NAMALWA (cell line): ENCODE measurements around the gene TEX12.
"Not testable (repeated sequence)": the region's sequence is repeated elsewhere in the genome, so short reads cannot be mapped to it uniquely, and the experiment has no call there.

Source experiments
- DNase-seq: peaks from one replicate; pipeline ENCODE4 v3.0.0-alpha.2; 2015; ENCODE audit warnings: low spot score

Gene TEX12

DNA sequence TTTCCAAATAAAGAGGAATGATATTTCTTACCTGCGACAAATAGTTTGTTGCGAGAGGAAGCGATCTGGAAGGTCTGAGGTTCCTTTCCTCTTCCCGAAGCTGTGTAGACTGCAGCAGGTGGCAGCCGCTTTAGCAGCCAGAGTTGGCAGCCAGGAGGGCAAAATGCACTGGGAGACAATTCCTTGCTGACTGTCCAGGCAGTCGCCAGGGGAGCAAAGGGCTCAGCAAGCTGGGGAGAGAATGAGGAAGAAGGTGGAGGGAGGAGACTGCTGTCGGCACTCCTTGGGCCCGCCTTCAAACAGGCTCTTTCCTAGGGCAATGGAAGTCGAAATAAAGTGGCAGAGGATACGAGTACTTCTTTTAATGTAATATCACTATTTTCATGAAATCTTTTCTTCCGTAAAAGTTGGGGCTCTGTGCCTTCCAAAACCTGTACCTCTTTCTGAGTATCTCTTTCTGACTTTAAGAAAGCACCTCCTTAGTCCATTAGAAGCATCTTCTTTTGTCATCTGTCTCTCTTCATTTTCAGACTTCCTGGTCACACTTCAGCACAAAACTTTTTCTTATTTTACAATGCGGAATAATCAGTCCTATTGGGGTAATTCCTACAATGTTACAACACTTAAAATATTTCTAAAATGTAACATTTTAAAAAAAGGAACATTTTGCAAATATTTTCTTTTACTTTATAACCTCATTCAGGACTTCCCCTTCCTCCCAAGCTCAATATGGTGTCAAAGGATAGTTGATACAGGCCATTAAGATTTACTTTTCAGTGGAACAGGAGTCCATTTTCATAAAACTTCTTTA, 3.1 kb upstream of the TEX12 start, which contains the start of gene IL18:
IL18 (minus strand) TSS at position 220 of the 811 bp plus-strand sequence. CDS start 9,041 bp downstream, outside the sequence.
- no peak for DNase-seq

DNA sequence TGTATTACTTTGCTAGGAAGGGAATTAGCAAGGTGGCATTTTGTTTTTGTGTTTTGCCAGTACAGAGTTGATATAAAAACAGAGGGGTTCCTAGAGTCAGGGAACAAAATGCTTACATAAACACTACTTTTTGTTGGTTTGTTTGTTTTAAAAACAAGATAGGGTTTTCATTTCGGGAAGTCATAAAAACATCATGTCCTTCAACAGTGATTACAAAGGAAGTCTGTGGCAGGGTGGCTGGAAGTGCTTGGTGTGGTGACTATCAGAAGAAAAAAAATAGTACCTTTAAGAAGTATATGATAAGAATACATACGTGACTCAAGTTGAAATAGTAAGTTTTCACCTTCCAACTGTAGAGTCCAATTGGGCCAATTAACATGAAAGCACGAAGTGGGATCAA, 2.1 kb upstream of the TEX12 start:
- DNase-seq = no peak

DNA sequence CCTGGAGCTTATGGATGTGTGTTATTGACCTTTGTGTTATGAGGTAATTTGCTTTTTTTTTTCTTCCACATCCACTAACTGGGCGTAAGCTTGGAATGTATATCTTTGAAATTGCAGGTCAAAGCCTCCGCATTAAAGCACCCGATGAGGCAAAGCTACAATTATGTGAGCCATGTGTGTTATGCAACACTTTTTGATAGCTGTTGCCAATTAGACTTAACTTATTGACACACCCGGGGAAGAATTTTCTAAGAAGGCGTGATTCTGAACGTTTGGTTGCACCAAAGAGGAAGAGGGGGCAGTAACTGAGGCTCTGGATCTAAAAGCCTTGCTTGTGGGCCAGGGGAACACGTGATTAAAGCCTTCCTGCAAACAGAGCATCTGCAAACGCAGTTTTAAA, 610 bp upstream of the TEX12 start:
- DNase-seq = no peak

DNA sequence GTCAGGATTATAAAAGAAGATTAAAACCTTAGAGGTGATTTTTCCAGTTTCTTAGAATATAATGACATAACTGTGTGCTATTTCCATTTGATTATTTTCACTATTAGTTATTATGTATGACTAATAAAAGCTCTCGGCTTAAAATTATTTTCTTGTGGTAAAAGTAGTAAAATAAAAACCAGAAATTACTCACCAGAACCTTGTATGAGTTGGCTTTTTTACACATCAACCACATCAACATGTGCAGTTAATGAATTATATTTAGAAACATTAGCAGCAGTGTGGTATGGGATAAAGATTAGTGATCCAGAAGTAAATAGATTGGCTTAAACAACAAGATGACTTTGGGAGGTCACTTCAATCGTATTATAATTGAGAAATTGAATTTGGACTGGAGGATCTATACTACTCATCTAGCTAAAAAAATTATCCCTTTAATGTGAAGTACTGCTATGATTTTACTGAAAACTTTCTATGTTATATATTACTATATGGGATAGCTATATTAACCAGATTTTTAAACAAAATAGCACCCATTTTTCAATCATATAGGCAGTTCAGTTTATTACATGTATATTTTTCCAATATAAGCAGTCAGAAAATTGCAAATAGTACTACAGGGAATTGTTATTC, 5.3 kb downstream of the TEX12 start:
- no peak for DNase-seq

DNA sequence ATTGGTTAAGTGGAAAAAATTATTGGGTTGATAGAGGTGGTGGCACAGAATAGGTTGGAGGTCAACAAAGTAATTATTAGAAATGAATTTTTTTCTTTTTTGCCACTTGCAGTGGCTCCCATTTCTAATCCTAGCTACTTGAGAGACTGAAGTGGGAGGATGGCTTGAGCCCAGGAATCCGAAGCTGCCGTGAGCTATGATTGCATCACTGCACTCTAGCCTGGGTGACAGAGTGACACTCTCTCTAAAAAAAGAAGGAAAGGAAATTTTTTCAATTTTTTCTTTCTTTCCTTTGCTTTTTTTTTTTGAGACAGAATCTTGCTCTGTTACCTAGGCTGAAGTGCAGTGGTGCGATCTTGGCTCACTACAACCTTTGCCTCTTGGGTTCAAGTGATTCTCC, 6.0 kb downstream of the TEX12 start:
- no peak for DNase-seq

DNA sequence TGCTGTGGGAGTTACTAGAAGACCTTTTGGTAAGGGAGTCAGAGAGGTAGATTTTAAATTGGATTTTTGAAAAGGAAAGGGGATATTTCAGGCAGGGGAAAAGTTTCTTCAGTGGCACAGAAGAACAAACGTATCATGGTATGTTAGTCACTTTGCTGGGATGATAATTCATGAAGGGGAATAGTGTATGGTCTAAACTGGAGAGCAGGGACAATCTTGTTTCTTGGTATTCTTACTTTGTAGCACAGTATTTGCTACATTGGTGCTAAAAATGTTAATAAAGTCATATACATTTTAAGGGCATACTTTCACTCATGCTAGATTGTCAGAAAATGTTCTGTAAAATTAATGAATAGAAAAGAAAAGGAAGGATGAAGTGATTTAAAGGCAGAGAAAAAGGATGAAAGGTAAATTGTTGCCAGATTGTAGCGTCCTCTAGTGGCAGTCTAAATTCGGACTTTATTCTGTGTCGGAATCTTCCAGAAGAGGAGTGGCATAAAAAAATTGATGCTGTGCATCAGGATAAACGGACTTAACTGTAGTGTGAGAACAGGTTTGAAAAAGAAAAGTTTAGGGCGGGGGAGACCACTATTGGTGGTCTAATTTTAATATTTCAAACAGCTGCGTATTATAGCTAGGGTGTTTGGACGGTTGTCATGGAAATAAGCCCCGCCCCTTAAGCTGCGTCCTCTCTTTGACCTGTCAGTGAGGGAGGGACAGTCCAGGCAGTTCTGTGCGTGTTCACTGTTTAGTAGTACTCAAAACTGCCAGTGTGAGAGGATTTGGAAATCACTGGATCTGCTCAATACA, 7.8 kb downstream of the TEX12 start, which contains the start of gene BCO2:
BCO2 (plus strand) TSS at position 724 of the 810 bp plus-strand sequence. CDS start 90 bp downstream, outside the sequence.
- peak; percentile 77 for DNase-seq

DNA sequence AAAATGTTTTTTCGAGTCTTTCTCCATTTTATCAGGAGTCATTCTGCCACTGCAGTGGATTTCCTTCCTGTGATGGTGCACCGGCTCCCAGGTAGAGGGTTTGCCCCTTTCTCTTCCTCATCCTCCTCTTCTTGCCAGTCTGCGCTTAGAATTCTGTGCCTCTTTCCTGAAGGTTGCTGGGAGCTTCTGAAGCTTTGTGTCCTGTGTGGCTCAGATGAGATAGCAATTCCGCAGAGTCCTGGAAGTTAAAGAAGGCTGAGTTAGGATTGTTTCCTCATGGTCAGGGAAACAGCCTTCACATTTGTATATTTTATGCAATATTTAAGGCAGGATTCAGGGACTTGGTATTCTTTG, 8.4 kb downstream of the TEX12 start:
- DNase-seq = no peak

DNA sequence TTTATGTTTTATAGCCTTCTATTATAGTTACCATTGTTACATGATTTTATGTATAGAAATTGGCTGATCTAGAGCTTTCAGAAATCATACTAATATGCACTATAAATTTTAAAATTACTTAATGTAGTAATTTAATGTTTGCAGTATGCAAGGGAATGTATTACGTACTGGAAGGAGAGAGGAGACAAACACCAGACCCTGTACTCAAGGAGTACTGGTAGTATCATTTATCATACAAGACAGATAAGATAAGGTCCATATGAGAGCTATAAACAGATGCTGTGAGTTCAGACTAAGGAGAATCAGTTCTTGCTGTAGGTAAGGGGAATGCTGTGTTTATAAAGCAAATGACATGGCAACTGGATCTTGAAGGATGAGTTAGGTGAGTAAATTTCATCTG, 8.9 kb downstream of the TEX12 start:
- no peak for DNase-seq

DNA sequence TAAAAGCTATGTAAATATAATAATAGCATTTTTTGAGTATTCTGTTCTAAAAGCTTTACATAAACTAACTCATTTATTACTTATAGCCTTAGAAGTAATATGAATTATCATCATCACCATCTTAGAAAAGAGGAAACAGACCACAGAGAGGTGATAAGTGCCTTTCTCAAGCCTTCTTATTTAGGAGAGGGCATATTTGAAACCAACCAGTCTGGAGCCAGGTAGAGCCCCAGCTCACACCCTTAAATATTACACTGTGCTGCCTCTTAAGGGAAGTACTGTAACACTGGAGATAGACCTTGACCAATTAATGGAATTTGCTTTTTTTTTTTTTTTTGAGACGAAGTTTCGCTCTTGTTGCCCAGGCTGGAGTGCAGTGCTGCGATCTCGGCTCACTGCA, 10.4 kb downstream of the TEX12 start:
- DNase-seq = no peak

DNA sequence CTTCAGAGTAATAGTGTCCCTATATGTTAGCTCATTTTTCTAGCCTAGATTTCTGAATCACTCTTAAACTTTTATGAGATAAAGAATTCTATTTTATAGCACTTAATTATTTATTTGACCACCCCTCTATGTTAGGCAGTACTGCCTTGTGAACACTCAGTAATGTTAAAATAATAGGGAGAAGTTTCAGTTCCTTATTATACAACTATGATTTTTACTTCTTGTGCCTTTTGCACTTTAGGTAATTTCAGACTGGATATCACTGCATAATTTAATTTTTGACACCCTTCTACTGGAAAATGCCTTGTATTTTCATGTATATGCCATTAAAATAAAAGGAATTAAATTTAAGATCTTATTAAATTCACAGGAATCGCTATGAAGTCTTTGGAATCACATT, 11.3 kb downstream of the TEX12 start:
- no peak for DNase-seq

DNA sequence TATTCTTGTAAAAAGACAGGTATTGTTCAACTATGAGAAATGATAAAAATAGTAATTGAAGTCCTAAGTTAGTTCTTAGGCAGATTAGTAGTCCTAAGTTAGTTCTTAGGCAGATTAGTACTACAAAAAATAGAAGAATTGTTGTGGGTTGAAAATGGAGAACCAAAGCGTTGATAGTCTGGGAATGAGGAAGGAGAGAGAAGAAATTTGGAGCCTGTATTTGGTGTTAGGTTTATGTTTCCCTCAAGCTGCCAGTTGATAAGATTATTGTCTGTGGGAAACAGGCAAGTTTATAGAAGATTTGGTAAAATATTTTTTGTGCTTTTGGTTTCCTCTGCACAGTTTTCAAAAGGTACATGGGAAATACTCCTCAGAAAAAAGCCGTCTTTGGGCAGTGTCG, 11.8 kb downstream of the TEX12 start:
- no peak for DNase-seq

DNA sequence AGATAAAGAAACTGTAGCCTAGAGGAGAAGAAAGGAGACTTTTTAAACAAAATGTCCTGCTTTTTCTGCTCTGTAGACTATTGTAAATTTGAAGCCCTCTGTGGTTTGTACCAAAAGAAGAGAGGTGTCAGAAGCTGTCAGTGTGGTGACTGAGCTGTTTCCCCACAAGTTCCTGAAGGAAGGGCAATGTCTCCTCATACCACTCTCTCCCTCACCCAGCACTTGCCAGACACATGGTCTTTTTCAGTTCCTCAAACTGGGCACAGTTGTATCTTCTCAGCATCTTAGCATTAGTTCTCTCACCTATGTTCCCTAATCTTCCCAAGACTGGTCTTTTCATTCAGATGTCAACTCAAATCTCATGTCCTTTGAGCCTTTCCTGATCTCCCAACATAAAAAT, 12.4 kb downstream of the TEX12 start:
- DNase-seq = peak; percentile 26

DNA sequence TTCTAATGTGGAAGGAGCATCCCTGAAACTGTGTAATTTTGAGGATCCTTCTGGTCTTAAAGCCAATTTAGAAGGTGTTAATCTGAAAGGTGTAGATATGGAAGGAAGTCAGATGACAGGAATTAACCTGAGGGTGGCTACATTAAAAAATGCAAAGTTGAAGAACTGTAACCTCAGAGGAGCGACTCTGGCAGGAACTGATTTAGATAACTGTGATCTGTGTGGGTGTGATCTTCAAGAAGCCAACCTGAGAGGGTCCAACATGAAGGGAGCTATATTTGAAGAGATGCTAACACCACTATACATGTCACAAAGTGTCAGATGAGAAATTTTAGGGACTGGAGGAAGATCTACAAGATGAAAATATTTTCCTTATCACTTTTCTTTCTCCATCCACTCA, 15.7 kb downstream of the TEX12 start:
- no peak for DNase-seq

DNA sequence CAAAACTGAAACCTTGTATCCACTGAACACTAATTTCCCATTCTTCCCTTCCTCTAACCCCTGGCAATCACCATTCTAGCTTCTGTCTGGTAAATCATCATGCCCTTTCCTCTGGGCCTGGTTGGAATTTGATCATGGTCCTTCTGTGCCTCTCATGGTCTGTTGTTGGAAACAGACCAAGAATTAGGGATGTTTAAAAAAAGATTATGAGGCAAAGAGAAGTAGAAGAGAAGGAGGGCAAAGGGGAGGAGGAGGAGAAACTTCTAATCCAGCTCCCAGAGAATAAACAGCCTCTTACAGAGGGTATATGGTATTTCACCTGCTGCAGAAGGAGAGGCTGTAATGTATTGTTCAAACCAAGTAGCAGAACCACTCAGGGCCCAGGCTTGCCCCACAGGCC, 18.7 kb downstream of the TEX12 start:
- no peak for DNase-seq

DNA sequence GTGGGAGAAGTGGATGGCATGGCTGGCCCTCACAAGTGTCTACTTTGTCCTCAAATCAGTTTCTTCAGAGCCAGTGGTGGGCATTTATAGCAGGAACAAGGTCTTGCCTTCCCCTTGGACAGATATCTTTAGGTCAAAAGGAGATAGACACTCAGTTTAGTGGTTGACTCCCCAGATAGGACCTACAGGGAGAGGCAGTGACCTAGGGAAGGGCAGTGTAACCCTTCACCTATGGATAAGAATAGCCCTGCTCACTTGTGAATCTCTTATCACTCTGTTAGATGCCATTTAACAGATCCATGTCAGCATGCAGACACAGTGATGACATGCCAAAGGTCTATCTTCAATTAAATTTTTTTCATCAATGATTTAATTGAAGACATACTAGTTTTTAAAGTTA, 19.1 kb downstream of the TEX12 start:
- no peak for DNase-seq

DNA sequence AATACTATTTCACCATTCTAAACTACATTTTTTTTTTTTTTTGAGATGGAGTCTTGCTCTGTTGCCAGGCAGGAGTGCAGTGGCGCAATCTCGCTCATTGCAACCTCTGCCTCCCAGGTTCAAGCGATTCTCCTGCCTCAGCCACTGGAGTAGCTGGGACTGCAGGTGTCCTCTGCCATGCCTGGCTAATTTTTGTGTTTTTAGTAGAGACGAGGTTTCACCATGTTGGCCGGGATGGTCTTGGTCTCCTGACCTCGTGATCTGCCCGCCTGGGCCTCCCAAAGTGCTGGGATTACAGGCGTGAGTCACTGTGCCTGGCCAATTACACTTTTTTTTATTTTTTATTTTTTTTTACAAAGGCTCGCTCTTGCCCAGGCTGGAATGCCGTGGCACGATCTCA, 27.9 kb downstream of the TEX12 start:
- not testable (repeated sequence) for DNase-seq

DNA sequence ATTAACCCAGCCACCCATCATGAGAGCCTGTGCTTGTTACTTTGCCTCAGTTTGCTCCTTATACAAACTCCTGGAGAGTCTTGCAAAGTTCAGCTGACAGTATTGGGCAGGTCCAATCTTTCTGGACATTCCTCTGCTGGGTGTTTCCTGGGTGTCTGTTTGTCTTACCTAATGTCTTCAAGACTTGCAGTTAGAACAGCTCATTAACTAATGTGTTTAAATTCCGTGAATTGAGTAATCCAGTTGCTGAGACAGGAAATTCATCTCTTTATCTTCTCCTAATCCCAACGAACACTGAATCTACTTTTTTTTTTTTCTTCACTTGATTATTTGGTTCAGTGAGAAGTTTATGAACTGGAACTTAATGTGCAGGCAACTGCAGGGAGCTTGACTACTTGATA, 28.8 kb downstream of the TEX12 start:
- no peak for DNase-seq

DNA sequence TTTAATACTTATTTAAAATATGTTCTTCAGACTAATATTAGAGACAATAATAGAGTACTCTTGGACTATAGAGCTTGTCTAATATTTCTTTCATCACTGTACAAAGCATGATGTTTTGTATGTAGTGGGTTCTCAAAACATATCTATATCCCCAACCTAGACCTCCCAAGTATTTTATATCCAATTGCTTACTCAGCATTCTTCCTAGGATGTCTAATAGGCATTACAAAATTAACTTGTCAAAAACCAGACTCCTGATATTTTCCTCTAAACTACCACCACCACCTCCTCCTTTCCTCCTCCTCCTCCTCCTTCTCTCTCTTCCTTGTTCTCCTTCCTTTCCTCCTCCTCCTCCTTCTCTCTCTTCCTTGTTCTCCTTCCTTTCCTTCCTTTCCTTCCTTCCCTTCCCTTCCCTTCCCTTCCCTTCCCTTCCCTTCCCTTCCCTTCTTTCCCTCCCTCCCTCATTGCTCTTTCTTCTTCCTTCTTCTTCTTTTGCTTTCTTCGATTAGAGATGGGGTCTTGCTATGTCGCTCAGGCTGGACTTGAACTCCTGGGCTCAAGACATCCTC, 29.4 kb downstream of the TEX12 start:
- no peak for DNase-seq

DNA sequence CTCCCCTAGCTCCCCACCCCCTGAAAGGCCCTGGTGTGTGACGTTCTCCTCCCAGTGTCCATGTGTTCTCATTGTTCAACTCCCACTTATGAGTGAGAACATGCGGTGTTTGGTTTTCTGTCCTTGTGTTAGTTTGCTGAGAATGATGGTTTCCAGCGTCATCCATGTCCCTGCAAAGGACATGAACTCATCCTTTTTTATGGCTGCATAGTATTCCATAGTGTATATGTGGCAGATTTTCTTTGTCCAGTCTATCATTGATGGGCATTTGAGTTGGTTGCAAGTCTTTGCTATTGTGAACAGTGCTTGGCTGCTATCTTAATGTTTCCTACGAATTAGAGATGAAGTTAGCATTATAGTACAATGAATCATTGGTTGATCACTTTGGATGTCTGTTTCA, 31.9 kb downstream of the TEX12 start:
- not testable (repeated sequence) for DNase-seq

DNA sequence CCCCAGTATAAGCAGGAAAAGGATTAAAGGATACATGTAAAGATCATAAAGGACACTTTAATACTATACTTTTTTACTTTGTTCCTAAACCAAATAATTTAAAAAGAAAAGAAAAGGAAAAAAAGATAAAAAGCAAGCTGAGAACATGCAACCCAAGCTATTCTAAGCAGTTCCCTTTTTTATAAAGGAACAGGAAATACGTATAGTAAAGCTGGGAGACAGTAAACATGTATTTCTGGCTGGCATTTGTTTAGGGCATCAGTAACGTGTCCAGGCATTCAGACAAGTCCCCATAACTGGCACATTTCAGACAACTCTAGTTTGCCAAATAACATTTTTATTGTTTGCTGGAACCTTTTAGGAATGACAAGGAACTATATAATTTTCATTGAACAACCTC, 33.1 kb downstream of the TEX12 start:
- DNase-seq = no peak

DNA sequence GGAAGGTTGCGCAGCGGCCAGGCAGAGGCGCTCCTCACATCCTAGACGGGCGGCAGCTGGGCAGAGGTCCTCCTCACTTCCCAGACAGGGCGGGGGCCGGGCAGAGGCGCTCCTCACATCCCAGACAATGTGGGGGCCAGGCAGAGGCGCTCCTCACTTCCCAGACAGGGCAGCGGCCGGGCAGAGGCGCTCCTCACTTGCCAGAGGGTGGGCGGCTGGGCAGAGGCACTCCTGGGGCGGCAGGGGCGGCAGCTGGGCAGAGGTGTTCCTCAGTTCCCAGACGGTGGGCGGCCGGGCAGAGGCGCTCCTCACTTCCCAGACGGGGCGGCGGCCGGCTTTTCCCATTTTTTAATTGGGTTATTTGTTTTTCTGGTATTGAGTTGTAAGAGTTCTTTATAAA, 38.9 kb downstream of the TEX12 start:
- no peak for DNase-seq

DNA sequence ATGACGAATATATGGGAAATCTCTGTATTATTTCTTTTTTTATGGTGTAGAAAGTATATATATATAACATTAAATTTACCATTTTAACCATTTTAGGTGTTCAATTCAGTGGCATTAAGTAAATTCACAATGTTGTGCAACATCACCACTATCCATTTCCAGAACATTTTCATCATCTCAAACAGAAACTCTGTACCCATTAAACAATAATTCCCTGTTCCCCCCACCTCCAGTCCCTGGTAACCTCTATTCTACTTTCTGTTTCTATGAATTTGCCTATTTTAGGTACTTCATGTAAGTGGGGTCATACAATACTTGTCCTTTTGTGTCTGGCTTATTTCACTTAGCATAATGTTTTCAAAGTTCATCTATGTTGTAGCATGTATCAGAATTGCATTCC, 43.7 kb downstream of the TEX12 start:
- DNase-seq = no peak

DNA sequence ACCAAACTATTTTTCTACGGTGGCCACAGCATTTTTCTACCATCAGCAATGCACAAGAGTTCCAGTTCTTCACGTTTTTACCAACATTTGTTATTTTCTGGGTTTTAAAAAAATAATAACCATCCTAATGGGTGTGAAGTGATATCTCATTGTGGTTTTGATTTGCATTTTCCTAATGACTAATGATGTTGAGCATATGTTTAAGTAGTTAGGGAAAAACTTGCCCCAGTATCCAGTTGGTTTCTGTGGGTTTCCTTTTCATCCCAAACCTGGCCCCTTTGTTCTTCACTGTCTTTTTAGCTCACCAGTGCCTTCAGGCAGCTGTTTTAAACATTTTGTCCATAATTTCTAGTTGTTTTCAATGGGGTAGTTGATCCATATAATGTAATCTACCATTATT, 44.4 kb downstream of the TEX12 start:
- DNase-seq = no peak
